BJ (cell line): ENCODE measurements around the gene COLEC12. TPM values are rescaled to one million over a fixed set of nuclear protein-coding genes. Genes with fewer than 3 reads are reported as not detected.

Experiments used
- CTCF ChIA-PET: fragments of 350-600 bp; formaldehyde crosslinking; extraction: SDS; loops from one replicate; lab custom pipeline; 2021; ENCODE audit warnings: antibody characterized with exemption, inconsistent platforms; lab: Yijun Ruan, JAX
- POLR2A ChIA-PET: fragments of 300-600 bp; sonication (Branson Sonifier 250); formaldehyde crosslinking; extraction: SDS; loops from one replicate; lab custom pipeline; 2021; ENCODE audit warnings: antibody characterized with exemption; lab: Charles Lee
- DNase-seq: peaks from one replicate; pipeline ENCODE4 v3.0.0-alpha.2; 2011; ENCODE audit warnings: low read depth
- H3K27me3 ChIP-seq: 2 replicates; pipeline ENCODE4 v1.6.0; 2011; ENCODE audit warnings: low read length; ENCODE audit not compliant: control insufficient read depth, insufficient read depth
- H3K36me3 ChIP-seq: 2 replicates; pipeline ENCODE4 v1.5.1; 2011; ENCODE audit warnings: low read length; ENCODE audit not compliant: control insufficient read depth, insufficient read depth
- H3K4me3 ChIP-seq: 2 replicates; pipeline ENCODE4 v1.5.1; 2011; ENCODE audit warnings: low read depth, mild to moderate bottlenecking, control low read depth, low read length
- polyA plus RNA-seq: library from polyadenylated mRNA; depleted of rRNA; stranded (reverse); fragments of >200 nt; gene quantifications from 2 replicates; pipeline ENCODE4 v1.2.3, GENCODE V29; 2011
- TF ChIP-seq, protein P1 (sequence below): IDR thresholded peaks from 2 replicates; pipeline ENCODE4 v1.5.1; 2011; ENCODE audit warnings: low read depth, mild to moderate bottlenecking, control low read depth, inconsistent platforms, low read length, moderate library complexity; ENCODE audit not compliant: insufficient read depth

Gene COLEC12
- polyA plus RNA-seq, 1 experiment: 41.1 TPM

- peak overlapping the region; percentile 79 for H3K4me3 ChIP-seq
- no peaks in the 10 kb centered on the region for H3K36me3 ChIP-seq
- DNase-seq: peak; percentile 58
- ChIA-PET CTCF (interaction anchor here (0.7 to 1.5 kb wide), 6 partner anchors 35 to 126 kb away, joined by 3 to 4 read pairs (median 3); no protein-coding TSS in a partner anchor), POLR2A (no interaction called here)
- peaks cover 7% of the 10 kb centered on the region for H3K27me3 ChIP-seq
- TF ChIP-seq, protein P1, sequence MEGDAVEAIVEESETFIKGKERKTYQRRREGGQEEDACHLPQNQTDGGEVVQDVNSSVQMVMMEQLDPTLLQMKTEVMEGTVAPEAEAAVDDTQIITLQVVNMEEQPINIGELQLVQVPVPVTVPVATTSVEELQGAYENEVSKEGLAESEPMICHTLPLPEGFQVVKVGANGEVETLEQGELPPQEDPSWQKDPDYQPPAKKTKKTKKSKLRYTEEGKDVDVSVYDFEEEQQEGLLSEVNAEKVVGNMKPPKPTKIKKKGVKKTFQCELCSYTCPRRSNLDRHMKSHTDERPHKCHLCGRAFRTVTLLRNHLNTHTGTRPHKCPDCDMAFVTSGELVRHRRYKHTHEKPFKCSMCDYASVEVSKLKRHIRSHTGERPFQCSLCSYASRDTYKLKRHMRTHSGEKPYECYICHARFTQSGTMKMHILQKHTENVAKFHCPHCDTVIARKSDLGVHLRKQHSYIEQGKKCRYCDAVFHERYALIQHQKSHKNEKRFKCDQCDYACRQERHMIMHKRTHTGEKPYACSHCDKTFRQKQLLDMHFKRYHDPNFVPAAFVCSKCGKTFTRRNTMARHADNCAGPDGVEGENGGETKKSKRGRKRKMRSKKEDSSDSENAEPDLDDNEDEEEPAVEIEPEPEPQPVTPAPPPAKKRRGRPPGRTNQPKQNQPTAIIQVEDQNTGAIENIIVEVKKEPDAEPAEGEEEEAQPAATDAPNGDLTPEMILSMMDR: no peak
Observed at GRCh38 chr18:498931-499775, 1.3 kb downstream of the COLEC12 start.

DNA sequence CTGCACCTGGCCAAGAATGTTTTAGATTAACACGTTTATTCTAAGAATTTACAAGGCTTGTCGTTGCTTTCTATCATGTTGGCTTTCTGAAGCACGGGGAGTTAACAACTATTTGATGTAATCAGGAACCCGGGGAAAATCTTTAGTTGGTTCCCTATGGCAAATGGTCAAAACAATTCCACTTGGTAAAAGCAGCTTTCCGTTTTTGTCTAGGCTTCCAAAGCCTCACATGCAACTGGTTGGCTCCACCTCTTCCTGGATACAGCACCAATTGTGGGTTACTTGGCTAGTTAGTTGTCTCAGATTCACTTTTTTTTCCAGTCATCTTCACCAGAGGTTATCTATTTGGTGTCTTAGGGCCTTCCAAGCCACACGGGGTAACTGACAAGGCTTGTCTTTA lies 2.8 kb downstream of the COLEC12 start:
- ChIA-PET POLR2A (no interaction called here), CTCF (interaction anchor here (0.6 to 1.4 kb wide), 5 partner anchors 11 to 116 kb away, joined by 3 to 4 read pairs (median 3); no protein-coding TSS in a partner anchor)
- TF ChIP-seq, protein P1: no peak
- H3K4me3 ChIP-seq: no peak overlapping the region
- no peak for DNase-seq
- H3K36me3 ChIP-seq: no peaks in the 10 kb centered on the region
- H3K27me3 ChIP-seq: peaks cover 6% of the 10 kb centered on the region

- ChIA-PET CTCF (interaction anchor here (0.7 to 1.5 kb wide), 4 partner anchors 18 to 120 kb away, joined by 3 to 6 read pairs (median 4); no protein-coding TSS in a partner anchor), POLR2A (no interaction called here)
- H3K4me3 ChIP-seq: no peak overlapping the region
- TF ChIP-seq, protein P1: no peak
- H3K27me3 ChIP-seq: no peaks in the 10 kb centered on the region; the same call in 1 of the 2 replicates
- DNase-seq: no peak
- H3K36me3 ChIP-seq: no peaks in the 10 kb centered on the region
Observed at GRCh38 chr18:495452-495851, 5.0 kb downstream of the COLEC12 start.

DNA sequence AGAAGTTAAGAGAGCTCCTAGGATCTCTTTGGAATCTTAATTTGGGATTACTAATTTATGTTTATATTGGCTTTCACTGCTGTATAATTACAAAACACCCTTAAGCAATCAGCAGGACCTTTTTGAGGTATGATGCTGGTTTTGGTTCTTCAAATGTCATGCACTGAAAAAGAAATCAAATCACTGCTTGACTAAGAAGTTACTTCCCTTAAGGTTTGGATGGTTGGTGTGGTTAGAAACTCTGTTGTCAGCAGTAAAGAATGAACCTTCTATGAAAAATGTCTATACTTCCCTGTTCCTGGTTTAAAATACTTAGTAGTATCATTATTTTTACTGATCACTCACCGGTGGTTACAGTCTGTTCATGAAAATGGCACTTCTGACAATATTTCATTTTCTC lies 5.5 kb downstream of the COLEC12 start:
- Histone ChIP-seq H3K4me3 (no peak overlapping the region), H3K27me3 (no peaks in the 10 kb centered on the region; the same call in 1 of the 2 replicates), H3K36me3 (no peaks in the 10 kb centered on the region; the same call in 1 of the 2 replicates)
- CTCF ChIA-PET: interaction anchor here (1.3 kb wide), 1 partner anchor 17 kb away, joined by 3 read pairs; no protein-coding TSS in a partner anchor
- TF ChIP-seq, protein P1: no peak
- POLR2A ChIA-PET: no interaction called here
- DNase-seq: no peak
